ENCODE results near the gene ARHGAP32.

- no peak for TF ChIP-seq POLR2A (IDR thresholded peaks at IDR 0.05)
- no peak for TF ChIP-seq CTCF (IDR thresholded peaks at IDR 0.05)
Measured at GRCh38 chr11:128968916-128969315, 223.2 kb downstream of the ARHGAP32 start.
